HEK293T (cell line): ENCODE data around the gene SLC47A1.

ENCODE experiments used
- ARNT ChIP-seq: fragments of 450-650 bp; IDR thresholded peaks from 2 replicates; pipeline ENCODE4 v1.6.1; 2017; ENCODE audit warnings: mild to moderate bottlenecking
- BHLHE40 ChIP-seq: fragments of 450-650 bp; IDR thresholded peaks from 2 replicates; pipeline ENCODE4 v1.6.1; 2016; ENCODE audit warnings: mild to moderate bottlenecking, moderate library complexity, borderline replicate concordance
- CTBP1 ChIP-seq: fragments of 450-650 bp; IDR thresholded peaks from 2 replicates; pipeline ENCODE4 v1.6.1; 2016; ENCODE audit warnings: borderline replicate concordance
- ELF4 ChIP-seq: fragments of 450-650 bp; IDR thresholded peaks from 2 replicates; pipeline ENCODE4 v1.6.1; 2017; ENCODE audit warnings: antibody characterized with exemption
- FOXA1 ChIP-seq: fragments of 450-650 bp; IDR thresholded peaks from 2 replicates; pipeline ENCODE4 v1.6.1; 2016; ENCODE audit warnings: mild to moderate bottlenecking
- FOXK2 ChIP-seq: fragments of 450-650 bp; IDR thresholded peaks from 2 replicates; pipeline ENCODE4 v1.6.1; 2016; ENCODE audit warnings: mild to moderate bottlenecking
- HDGF ChIP-seq: fragments of 450-650 bp; IDR thresholded peaks from 2 replicates; pipeline ENCODE4 v1.6.1; 2017; ENCODE audit warnings: antibody characterized with exemption, borderline replicate concordance
- L3MBTL2 ChIP-seq: fragments of 450-650 bp; conservative IDR thresholded peaks from 2 replicates; pipeline ENCODE4 v1.6.1; 2016; ENCODE audit warnings: mild to moderate bottlenecking
- SP1 ChIP-seq: fragments of 450-650 bp; IDR thresholded peaks from 2 replicates; pipeline ENCODE4 v1.6.1; 2017
- SUZ12 ChIP-seq: fragments of 450-650 bp; IDR thresholded peaks from 2 replicates; pipeline ENCODE4 v1.6.1; 2016; ENCODE audit warnings: mild to moderate bottlenecking
- TARDBP ChIP-seq: fragments of 450-650 bp; IDR thresholded peaks from 2 replicates; pipeline ENCODE4 v1.6.1; 2016
- ZNF384 ChIP-seq: fragments of 450-650 bp; IDR thresholded peaks from 2 replicates; pipeline ENCODE4 v1.6.1; 2016
- TF ChIP-seq, protein P1 (sequence below): fragments of 450-650 bp; IDR thresholded peaks from 2 replicates; pipeline ENCODE4 v1.6.1; 2016

DNA sequence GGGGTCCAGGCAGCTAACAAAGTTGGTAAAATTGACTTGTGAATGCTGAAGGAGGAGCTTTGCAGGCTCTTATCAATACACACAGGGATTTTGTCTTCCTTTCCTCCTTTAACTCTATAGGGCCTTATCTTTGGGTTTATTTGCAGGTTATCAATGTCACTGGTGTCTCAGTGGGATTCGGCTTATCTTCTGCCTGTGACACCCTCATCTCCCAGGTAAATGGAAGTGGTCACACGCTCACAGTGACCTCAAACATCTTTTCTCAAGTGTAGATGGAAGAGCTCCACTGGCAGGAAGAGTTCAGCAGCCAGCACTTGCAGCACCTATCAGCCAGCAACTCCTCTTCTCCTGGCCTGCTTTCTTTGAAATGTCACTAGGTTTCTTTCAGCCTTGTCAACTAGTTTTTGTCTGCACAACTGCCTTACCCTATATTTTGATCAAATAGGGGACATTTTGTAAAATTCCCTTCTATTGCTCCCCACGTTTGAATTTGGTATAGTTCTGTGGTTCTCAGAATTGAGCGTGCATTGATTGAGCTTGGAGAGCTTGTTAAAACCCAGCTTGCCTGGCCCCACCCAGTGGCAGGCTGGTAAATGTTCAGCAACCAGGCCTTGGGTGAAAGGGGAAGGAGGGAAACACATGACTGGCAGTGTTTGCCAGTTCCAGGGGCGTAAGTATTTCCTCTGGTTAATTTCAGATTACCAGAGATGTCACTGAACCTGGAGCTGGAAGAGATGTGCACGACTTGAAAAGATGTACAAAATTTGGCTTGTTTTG lies 12.8 kb downstream of the SLC47A1 start:
- TF ChIP-seq HDGF, result no peak
- TF ChIP-seq CTBP1, result no peak
- TF ChIP-seq ARNT, result no peak
- TF ChIP-seq SUZ12, result no peak
- no peak for TF ChIP-seq TARDBP
- TF ChIP-seq FOXK2, result no peak
- no peak for TF ChIP-seq ELF4
- TF ChIP-seq BHLHE40, result no peak
- TF ChIP-seq, protein P1, sequence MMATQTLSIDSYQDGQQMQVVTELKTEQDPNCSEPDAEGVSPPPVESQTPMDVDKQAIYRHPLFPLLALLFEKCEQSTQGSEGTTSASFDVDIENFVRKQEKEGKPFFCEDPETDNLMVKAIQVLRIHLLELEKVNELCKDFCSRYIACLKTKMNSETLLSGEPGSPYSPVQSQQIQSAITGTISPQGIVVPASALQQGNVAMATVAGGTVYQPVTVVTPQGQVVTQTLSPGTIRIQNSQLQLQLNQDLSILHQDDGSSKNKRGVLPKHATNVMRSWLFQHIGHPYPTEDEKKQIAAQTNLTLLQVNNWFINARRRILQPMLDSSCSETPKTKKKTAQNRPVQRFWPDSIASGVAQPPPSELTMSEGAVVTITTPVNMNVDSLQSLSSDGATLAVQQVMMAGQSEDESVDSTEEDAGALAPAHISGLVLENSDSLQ, result no peak
- TF ChIP-seq SP1, result no peak
- TF ChIP-seq ZNF384, result no peak
- TF ChIP-seq L3MBTL2, result no peak
- TF ChIP-seq FOXA1, result no peak
